Thyroid gland (tissue), 4 donors: ENCODE measurements around the gene PTCH1.

ENCODE experiments used
- POLR2A ChIP-seq, 2 donors: fragments of 450-650 bp; IDR thresholded peaks; one replicate each; pipeline ENCODE4 v1.6.1; 2017; ENCODE audit warnings: antibody characterized with exemption in 2 of 2, mild to moderate bottlenecking in 2 of 2, moderate library complexity in 1 of 2
- TF ChIP-seq, protein P1 (sequence below), 6 experiments: fragments of 200-600 bp in 3 of 6; fragments of 450-650 bp in 3 of 6; sonication (generic) in 3 of 6; IDR thresholded peaks; one replicate each; pipeline ENCODE4 v1.5.1; 2016 to 2019; ENCODE audit warnings: antibody characterized with exemption in 6 of 6, mild to moderate bottlenecking in 2 of 6, inconsistent platforms in 1 of 6, moderate library complexity in 1 of 6

DNA sequence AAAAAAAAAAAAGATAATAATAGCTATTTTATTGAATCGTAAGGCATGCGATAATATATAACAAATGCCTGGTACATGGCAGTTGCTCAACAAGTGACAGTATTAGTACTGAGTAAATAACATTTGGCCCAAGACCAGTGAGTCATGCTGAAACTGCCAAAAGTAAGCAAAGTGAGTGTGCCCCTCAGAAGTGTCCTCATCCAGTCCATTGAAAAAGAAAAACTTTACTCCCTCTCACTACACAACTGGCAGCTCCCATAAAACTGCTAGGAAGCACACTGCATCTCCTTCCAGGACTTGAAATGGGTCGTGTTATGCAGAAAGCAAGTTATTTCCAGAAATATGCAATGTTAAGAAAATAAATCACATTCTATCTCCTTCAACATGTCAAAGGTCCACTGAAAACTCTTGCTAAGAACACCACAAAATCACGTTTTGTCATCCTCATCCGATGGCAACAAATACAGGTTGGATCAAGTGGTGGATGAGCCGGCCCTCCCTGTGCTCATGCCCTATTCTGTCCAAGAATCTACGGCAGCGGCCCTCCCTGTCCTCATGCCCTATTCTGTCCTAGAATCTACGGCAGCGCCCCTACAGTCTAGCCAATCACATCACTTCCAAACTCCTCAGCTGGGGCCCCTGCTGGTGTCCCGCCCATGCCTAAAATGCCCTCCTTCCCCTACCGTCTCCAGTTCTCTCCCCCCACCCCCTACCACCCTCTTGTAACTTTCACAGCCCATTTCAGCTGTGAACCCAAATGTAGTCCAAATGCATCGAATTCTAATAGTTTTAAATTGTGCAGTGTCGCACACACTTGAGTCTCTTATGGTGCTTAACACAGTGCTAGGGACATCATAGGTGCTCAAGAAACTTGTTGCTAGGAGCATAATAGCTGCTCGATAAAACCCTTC lies 12.5 kb downstream of the PTCH1 start:
- TF ChIP-seq, protein P1, sequence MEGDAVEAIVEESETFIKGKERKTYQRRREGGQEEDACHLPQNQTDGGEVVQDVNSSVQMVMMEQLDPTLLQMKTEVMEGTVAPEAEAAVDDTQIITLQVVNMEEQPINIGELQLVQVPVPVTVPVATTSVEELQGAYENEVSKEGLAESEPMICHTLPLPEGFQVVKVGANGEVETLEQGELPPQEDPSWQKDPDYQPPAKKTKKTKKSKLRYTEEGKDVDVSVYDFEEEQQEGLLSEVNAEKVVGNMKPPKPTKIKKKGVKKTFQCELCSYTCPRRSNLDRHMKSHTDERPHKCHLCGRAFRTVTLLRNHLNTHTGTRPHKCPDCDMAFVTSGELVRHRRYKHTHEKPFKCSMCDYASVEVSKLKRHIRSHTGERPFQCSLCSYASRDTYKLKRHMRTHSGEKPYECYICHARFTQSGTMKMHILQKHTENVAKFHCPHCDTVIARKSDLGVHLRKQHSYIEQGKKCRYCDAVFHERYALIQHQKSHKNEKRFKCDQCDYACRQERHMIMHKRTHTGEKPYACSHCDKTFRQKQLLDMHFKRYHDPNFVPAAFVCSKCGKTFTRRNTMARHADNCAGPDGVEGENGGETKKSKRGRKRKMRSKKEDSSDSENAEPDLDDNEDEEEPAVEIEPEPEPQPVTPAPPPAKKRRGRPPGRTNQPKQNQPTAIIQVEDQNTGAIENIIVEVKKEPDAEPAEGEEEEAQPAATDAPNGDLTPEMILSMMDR (IDR thresholded peaks at IDR 0.05), result no peak
- TF ChIP-seq POLR2A (IDR thresholded peaks at IDR 0.05), result peak in 1 of 2 donors; percentile 24
